Measurements from ENCODE around the gene SMURF2. TPM values are rescaled to one million over a fixed set of nuclear protein-coding genes. Genes with fewer than 3 reads are reported as not detected.

SMURF2 gene
- total and polyA plus RNA-seq, 7 experiments from 2014 or later: 8.8 to 35.7 (median 30.9) TPM

DNA sequence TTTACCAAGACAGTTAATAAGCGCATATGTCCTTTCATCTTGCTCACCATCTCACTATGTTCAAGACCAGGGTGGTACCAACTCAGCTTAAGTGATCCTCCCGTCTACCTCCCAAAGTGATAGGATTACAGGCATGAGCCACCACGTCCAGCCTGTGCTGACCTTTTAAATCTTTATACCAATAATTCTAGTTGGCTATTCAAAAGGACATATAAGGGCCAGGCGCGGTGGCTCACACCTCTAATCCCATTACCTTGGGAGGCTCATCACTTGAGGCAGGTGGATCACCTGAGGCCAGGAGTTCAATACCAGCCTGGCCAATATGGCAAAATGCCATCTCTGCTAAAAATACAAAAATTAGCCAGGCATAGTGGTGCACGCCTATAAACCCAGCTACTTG lies 152.9 kb downstream of the SMURF2 start:
- peak overlapping the region in 1 of 9 donors; percentile 17 for H3K27ac Mint-ChIP-seq
- H3K27me3 Mint-ChIP-seq: peaks cover 0 to 11% (median 0%) of the 10 kb centered on the region in 5 donors
- ATAC-seq (no peak), DNase-seq (no peak)
- H3K27ac ChIP-seq (ENCODE audit: low read depth, low read length): no peak overlapping the region
- H3K36me3 Mint-ChIP-seq: peaks cover 22 to 64% (median 30%) of the 10 kb centered on the region in 5 donors
- H3K4me1 ChIP-seq (ENCODE audit: control insufficient read depth in 2 of 2, insufficient read depth in 2 of 2, low read length in 2 of 2): peaks cover 18 to 20% of the 10 kb centered on the region in 2 donors
- POLR2A ChIA-PET: interaction anchor here (2.5 kb wide), 1 partner anchor 11 kb away, joined by 24 read pairs; the partner anchor contains the start of gene POLG2
- peaks cover 0 to 24% (median 0%) of the 10 kb centered on the region in 11 donors for H3K9me3 Mint-ChIP-seq
- CTCF ChIA-PET: interaction anchor here (0.6 to 2.3 kb wide), 4 partner anchors 11 to 190 kb away, joined by 3 to 7 read pairs (median 4); no protein-coding TSS in a partner anchor
- peaks cover 12 to 60% (median 14%) of the 10 kb centered on the region in 3 experiments for H3K36me3 ChIP-seq (ENCODE audit: control insufficient read depth in 2 of 3, insufficient read depth in 3 of 3, low read length in 3 of 3)
- no peaks in the 10 kb centered on the region for H3K9me3 ChIP-seq (ENCODE audit: control insufficient read depth in 2 of 3, low read length in 3 of 3)
- intact Hi-C loops (cut with micrococcal nuclease): loop anchor here (5.0 to 10.0 kb wide), 7 partner anchors 93 to 682 kb away; partner anchors contain the start of genes FTSJ3 (in 1 of the 2), GNA13 (in 1 of the 2), LRRC37A3 (in 1 of the 2) and PSMC5 (in 1 of the 2)
- H3K27me3 ChIP-seq (ENCODE audit: control insufficient read depth in 2 of 2, insufficient read depth in 2 of 2, low read length in 2 of 2): no peaks in the 10 kb centered on the region
- peak overlapping the region in 8 of 10 donors; percentile 25 to 100 (median 51) for H3K4me3 Mint-ChIP-seq
- peaks cover 21 to 76% (median 61%) of the 10 kb centered on the region in 7 donors for H3K4me1 Mint-ChIP-seq
- no peak overlapping the region for H3K4me3 ChIP-seq (ENCODE audit: low read length)

DNA sequence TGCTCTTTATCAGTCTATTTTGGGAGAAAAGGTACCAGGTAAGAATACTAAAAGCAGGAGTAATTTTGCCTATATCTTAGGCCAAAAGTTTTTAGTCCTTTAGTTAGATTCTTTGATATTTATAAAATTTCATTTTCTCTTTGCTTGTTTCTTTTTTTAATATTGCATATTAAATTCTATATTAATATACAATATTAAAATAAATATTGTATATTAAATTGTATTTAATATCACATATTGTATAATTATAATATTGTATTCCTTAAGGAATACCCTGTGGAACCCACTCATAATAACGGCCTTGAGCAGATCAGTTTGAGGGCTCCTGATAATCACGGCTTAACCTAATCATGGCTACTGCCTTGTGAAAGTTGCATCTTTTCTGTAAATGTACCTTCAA lies 153.4 kb downstream of the SMURF2 start:
- POLR2A ChIA-PET: interaction anchor here (2.5 kb wide), 1 partner anchor 11 kb away, joined by 24 read pairs; the partner anchor contains the start of gene POLG2
- H3K36me3 ChIP-seq (ENCODE audit: control insufficient read depth in 2 of 3, insufficient read depth in 3 of 3, low read length in 3 of 3): peaks cover 16 to 63% (median 19%) of the 10 kb centered on the region in 3 experiments
- no peak for DNase-seq
- Mint-ChIP-seq H3K4me1 (peaks cover 24 to 76% (median 62%) of the 10 kb centered on the region in 7 donors), H3K27me3 (peaks cover 0 to 11% (median 0%) of the 10 kb centered on the region in 5 donors), H3K4me3 (peak overlapping the region; percentile 38 to 100 (median 99)), H3K9me3 (peaks cover 0 to 24% (median 0%) of the 10 kb centered on the region in 11 donors), H3K36me3 (peaks cover 22 to 67% (median 35%) of the 10 kb centered on the region in 5 donors), H3K27ac (peak overlapping the region in 1 of 9 donors; percentile 17)
- no peaks in the 10 kb centered on the region for H3K9me3 ChIP-seq (ENCODE audit: control insufficient read depth in 2 of 3, low read length in 3 of 3)
- intact Hi-C loops (cut with micrococcal nuclease): loop anchor here (5.0 to 10.0 kb wide), 7 partner anchors 94 to 681 kb away; partner anchors contain the start of genes FTSJ3 (in 1 of the 2), GNA13 (in 1 of the 2), LRRC37A3 (in 1 of the 2) and PSMC5 (in 1 of the 2)
- no peaks in the 10 kb centered on the region for H3K27me3 ChIP-seq (ENCODE audit: control insufficient read depth in 2 of 2, insufficient read depth in 2 of 2, low read length in 2 of 2)
- no peak for ATAC-seq
- CTCF ChIA-PET: interaction anchor here (1.0 to 2.3 kb wide), 2 partner anchors 18 to 89 kb away, joined by 3 to 7 read pairs; no protein-coding TSS in a partner anchor
- peaks cover 23 to 25% of the 10 kb centered on the region in 2 donors for H3K4me1 ChIP-seq (ENCODE audit: control insufficient read depth in 2 of 2, insufficient read depth in 2 of 2, low read length in 2 of 2)
- no peak overlapping the region for H3K4me3 ChIP-seq (ENCODE audit: low read length)
- H3K27ac ChIP-seq (ENCODE audit: low read depth, low read length): no peak overlapping the region

DNA sequence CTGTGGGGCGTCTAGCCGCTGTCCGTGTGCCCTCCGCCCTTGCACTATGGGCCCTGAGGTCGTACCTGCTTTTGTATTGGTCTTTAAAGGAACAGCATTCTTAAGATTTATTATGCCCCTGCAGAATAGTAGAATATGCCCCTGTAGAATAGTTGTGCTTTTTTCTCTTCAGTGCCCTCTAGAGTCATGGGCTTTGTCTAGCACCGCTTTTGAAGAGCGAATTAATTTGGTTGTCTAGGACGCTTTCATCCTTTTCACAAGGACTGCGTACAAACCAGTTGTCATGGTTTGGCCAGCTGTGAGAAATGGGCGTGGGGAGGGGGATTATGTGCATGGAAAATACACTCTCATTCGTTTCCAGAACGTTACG lies 154.7 kb downstream of the SMURF2 start:
- ATAC-seq (peak; percentile 36), DNase-seq (peak in 8 of 9 donors; percentile 30 to 77 (median 70))
- Histone ChIP-seq H3K4me3 (ENCODE audit: low read length) (peak overlapping the region; percentile 98), H3K4me1 (ENCODE audit: control insufficient read depth in 2 of 2, insufficient read depth in 2 of 2, low read length in 2 of 2) (peaks cover 36 to 38% of the 10 kb centered on the region in 2 donors), H3K27ac (ENCODE audit: low read depth, low read length) (peak overlapping the region; percentile 100), H3K27me3 (ENCODE audit: control insufficient read depth in 2 of 2, insufficient read depth in 2 of 2, low read length in 2 of 2) (no peaks in the 10 kb centered on the region), H3K36me3 (ENCODE audit: control insufficient read depth in 2 of 3, insufficient read depth in 3 of 3, low read length in 3 of 3) (peaks cover 22 to 65% (median 32%) of the 10 kb centered on the region in 3 experiments), H3K9me3 (ENCODE audit: control insufficient read depth in 2 of 3, low read length in 3 of 3) (no peaks in the 10 kb centered on the region)
- ChIA-PET CTCF (interaction anchor here (1.4 to 3.7 kb wide), 3 partner anchors 11 to 87 kb away, joined by 5 to 30 read pairs (median 28); partner anchors contain the start of gene POLG2), POLR2A (interaction anchor here (0.6 to 5.5 kb wide), 37 partner anchors 8 to 1787 kb away, joined by 3 to 224 read pairs (median 5); partner anchors contain the start of genes CCDC47, DDX42, ERN1 and GNA13)
- intact Hi-C loops (cut with micrococcal nuclease): loop anchor here (1.0 to 10.0 kb wide), 15 partner anchors 15 to 1053 kb away; partner anchors contain the start of genes AXIN2 (in 1 of the 2), DCAF7 (in 1 of the 2), FTSJ3 (in 1 of the 2) and GNA13 (in 1 of the 2)
- Mint-ChIP-seq H3K4me3 (peak overlapping the region; percentile 97 to 100 (median 99)), H3K36me3 (peaks cover 18 to 71% (median 44%) of the 10 kb centered on the region in 5 donors), H3K27ac (peak overlapping the region; percentile 99 to 100 (median 100)), H3K27me3 (peaks cover 0 to 11% (median 0%) of the 10 kb centered on the region in 5 donors), H3K4me1 (peaks cover 28 to 81% (median 69%) of the 10 kb centered on the region in 7 donors), H3K9me3 (peaks cover 0 to 25% (median 0%) of the 10 kb centered on the region in 11 donors)

DNA sequence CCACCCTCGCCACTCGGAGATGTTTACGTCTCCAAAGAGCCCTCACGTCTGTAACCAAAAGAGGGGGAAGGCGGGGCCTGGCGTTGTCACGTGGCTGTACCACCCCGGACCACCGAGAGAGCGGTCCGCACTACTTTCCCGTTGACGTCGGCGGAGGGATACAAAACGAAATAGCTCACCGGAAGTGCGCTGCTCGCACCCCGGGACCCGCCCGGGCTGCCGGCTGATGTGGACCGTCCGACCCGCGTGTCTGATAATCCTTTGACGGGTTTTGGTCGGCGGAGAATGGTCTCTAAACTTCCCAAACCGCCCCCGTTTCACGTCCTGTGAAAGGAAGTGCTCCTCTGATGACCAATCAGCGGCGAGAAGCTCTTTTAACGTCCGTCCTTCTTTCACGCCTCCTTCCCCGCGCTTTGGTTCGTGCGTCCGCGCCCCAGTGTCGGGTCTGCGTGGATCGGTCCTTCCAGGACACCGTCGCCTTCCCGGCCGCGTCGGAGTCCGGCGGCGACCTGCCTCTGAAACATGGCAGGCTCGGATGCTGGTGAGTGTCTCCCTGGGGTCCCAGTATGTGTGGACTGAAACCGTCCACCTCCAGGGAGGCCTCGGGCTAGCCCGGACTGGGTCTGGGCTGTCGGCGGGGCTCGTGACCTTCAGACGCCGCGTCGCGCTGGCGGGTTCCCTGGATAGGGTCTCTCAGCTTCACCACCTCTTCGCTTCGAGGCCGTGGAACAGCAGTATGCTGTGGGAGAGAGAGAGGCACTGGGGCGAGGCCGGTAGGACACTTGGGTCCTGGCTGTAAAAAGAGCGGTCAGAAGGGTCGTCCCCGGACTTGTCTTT lies 155.3 kb downstream of the SMURF2 start, which contains the start of gene CEP95:
TSS of gene CEP95 (plus strand) at position 402 of the 837 bp plus-strand sequence. CDS start at position 523, 121 bp downstream.
- DNase-seq: peak in 7 of 9 donors; percentile 85 to 98 (median 97)
- peak within 1 kb of the TSS; percentile 97 to 100 (median 99) for H3K4me3 Mint-ChIP-seq
- H3K36me3 ChIP-seq (ENCODE audit: control insufficient read depth in 2 of 3, insufficient read depth in 3 of 3, low read length in 3 of 3): peaks cover 28 to 66% (median 38%) of the 10 kb centered on the region in 3 experiments
- peaks cover 18 to 73% (median 48%) of the 10 kb centered on the region in 5 donors for H3K36me3 Mint-ChIP-seq
- H3K27ac ChIP-seq (ENCODE audit: low read depth, low read length): peak within 1 kb of the TSS; percentile 100
- peaks cover 0 to 11% (median 0%) of the 10 kb centered on the region in 5 donors for H3K27me3 Mint-ChIP-seq
- intact Hi-C loops (cut with micrococcal nuclease): loop anchor here (1.0 to 10.0 kb wide), 27 partner anchors 9 to 1054 kb away; partner anchors contain the start of genes ERN1 (in 2 of the 2), FTSJ3 (in 2 of the 2), POLG2 (in 2 of the 2) and PSMC5 (in 2 of the 2)
- peak within 1 kb of the TSS; percentile 98 for H3K4me3 ChIP-seq (ENCODE audit: low read length)
- CTCF ChIA-PET: interaction anchor here (1.1 to 3.7 kb wide), 5 partner anchors 10 to 142 kb away, joined by 4 to 30 read pairs (median 8); partner anchors contain the start of gene POLG2
- peaks cover 31 to 84% (median 70%) of the 10 kb centered on the region in 7 donors for H3K4me1 Mint-ChIP-seq
- POLR2A ChIA-PET: interaction anchor here (0.6 to 5.5 kb wide), 42 partner anchors 8 to 805 kb away, joined by 3 to 224 read pairs (median 5); partner anchors contain the start of genes CCDC47, DDX42, ERN1 and GNA13
- peaks cover 0 to 28% (median 0%) of the 10 kb centered on the region in 11 donors for H3K9me3 Mint-ChIP-seq
- H3K27ac Mint-ChIP-seq: peak within 1 kb of the TSS; percentile 99 to 100 (median 100)
- H3K4me1 ChIP-seq (ENCODE audit: control insufficient read depth in 2 of 2, insufficient read depth in 2 of 2, low read length in 2 of 2): peaks cover 41 to 42% of the 10 kb centered on the region in 2 donors
- H3K27me3 ChIP-seq (ENCODE audit: control insufficient read depth in 2 of 2, insufficient read depth in 2 of 2, low read length in 2 of 2): no peaks in the 10 kb centered on the region
- ATAC-seq: peak; percentile 78
- H3K9me3 ChIP-seq (ENCODE audit: control insufficient read depth in 2 of 3, low read length in 3 of 3): no peaks in the 10 kb centered on the region

DNA sequence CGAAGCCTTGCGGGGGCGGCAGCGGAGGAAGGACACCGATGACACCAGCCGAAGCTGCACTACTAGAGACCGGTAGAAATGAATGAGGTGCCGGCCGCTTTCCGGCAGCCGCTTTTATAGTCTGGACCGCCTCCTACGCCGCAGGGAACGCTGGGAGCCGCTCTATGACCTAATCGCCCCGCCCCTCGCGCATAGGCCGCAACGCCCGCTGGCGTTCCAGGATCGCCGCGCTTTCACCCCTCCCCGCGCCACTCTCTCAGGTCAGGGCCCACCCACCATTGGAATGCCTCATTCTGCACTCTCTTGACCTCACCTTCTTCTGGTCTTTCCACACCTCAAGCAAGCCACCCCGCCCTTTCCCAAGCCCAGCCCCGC lies 155.9 kb downstream of the SMURF2 start, which contains the start of gene DDX5:
TSS of gene DDX5 (minus strand) at position 89 of the 375 bp plus-strand sequence. CDS start 170 bp downstream, outside the sequence.
- Mint-ChIP-seq H3K9me3 (peaks cover 0 to 29% (median 0%) of the 10 kb centered on the region in 11 donors), H3K27me3 (peaks cover 0 to 11% (median 0%) of the 10 kb centered on the region in 5 donors), H3K36me3 (peaks cover 14 to 75% (median 50%) of the 10 kb centered on the region in 5 donors), H3K27ac (peak within 1 kb of the TSS; percentile 99 to 100 (median 100)), H3K4me3 (peak within 1 kb of the TSS; percentile 97 to 100 (median 99)), H3K4me1 (peaks cover 33 to 84% (median 71%) of the 10 kb centered on the region in 7 donors)
- H3K27ac ChIP-seq (ENCODE audit: low read depth, low read length): peak within 1 kb of the TSS; percentile 100
- H3K4me1 ChIP-seq (ENCODE audit: control insufficient read depth in 2 of 2, insufficient read depth in 2 of 2, low read length in 2 of 2): peaks cover 41 to 45% of the 10 kb centered on the region in 2 donors
- ChIA-PET POLR2A (interaction anchor here (0.6 to 5.5 kb wide), 44 partner anchors 9 to 805 kb away, joined by 3 to 224 read pairs (median 6); partner anchors contain the start of genes CCDC47, DDX42, ERN1 and GNA13), CTCF (interaction anchor here (0.6 to 3.7 kb wide), 6 partner anchors 9 to 763 kb away, joined by 3 to 30 read pairs (median 6); partner anchors contain the start of gene POLG2)
- no peaks in the 10 kb centered on the region for H3K27me3 ChIP-seq (ENCODE audit: control insufficient read depth in 2 of 2, insufficient read depth in 2 of 2, low read length in 2 of 2)
- H3K4me3 ChIP-seq (ENCODE audit: low read length): peak within 1 kb of the TSS; percentile 98
- DNase-seq: peak in 8 of 9 donors; percentile 92 to 98 (median 97)
- peaks cover 34 to 72% (median 44%) of the 10 kb centered on the region in 3 experiments for H3K36me3 ChIP-seq (ENCODE audit: control insufficient read depth in 2 of 3, insufficient read depth in 3 of 3, low read length in 3 of 3)
- intact Hi-C loops (cut with micrococcal nuclease): loop anchor here (1.0 to 10.0 kb wide), 26 partner anchors 9 to 1055 kb away; partner anchors contain the start of genes ERN1 (in 2 of the 2), FTSJ3 (in 2 of the 2), POLG2 (in 2 of the 2) and PSMC5 (in 2 of the 2)
- peak; percentile 83 for ATAC-seq
- H3K9me3 ChIP-seq (ENCODE audit: control insufficient read depth in 2 of 3, low read length in 3 of 3): no peaks in the 10 kb centered on the region

Data from naive thymus-derived CD4-positive, alpha-beta T cell (primary cell).